Heart right ventricle (tissue), 16 donors: Measurements from ENCODE around the gene IL10RB. TPM values are rescaled to one million over a fixed set of nuclear protein-coding genes. Genes with fewer than 3 reads are reported as not detected.
A peak's percentile ranks its signal among the peaks of the same experiment; 100 is the strongest.

Experiments
- ATAC-seq, 8 donors: fragments of 200-7000 bp; cut with Tn5 transposase; one replicate each; pipeline ENCODE4 v1.9.1; 2020; ENCODE audit warnings: mild to moderate bottlenecking in 8 of 8, moderate library complexity in 8 of 8, moderate number of reproducible peaks in 1 of 8
- DNase-seq, 2 donors: peaks; one replicate each; pipeline ENCODE4 v3.0.0-alpha.2; 2020
- H3K27ac ChIP-seq, 10 donors: fragments of 200-600 bp; sonication (generic) in 2 of 10; one replicate each; pipeline versions ENCODE4 v1.5.0 to v1.8.0; 2020 to 2022; ENCODE audit warnings: mild to moderate bottlenecking in 3 of 10
- H3K27me3 ChIP-seq, 7 donors: fragments of 200-600 bp; one replicate each; pipeline ENCODE4 v1.8.0; 2021 to 2022; ENCODE audit warnings: mild to moderate bottlenecking in 2 of 7
- H3K36me3 ChIP-seq, 9 donors: fragments of 200-600 bp; sonication (generic) in 1 of 9; one replicate each; pipeline versions ENCODE4 v1.5.0 to v1.8.0; 2020 to 2022; ENCODE audit warnings: mild to moderate bottlenecking in 2 of 9
- H3K4me1 ChIP-seq, 9 donors: fragments of 200-600 bp; sonication (generic) in 1 of 9; one replicate each; pipeline versions ENCODE4 v1.5.0 to v1.8.0; 2020 to 2022; ENCODE audit warnings: mild to moderate bottlenecking in 4 of 9
- H3K4me3 ChIP-seq, 10 donors: fragments of 200-600 bp; sonication (generic) in 2 of 10; one replicate each; pipeline versions ENCODE4 v1.5.0 to v1.8.0; 2020 to 2022; ENCODE audit warnings: mild to moderate bottlenecking in 7 of 10, moderate library complexity in 2 of 10
- H3K9me3 ChIP-seq, 11 donors: fragments of 200-600 bp in 10 of 11; sonication (generic) in 2 of 11; one replicate each; pipeline versions ENCODE4 v1.5.0 to v1.8.0; 2013 to 2022; ENCODE audit warnings: mild to moderate bottlenecking in 2 of 11, control low read depth in 1 of 11, moderate library complexity in 1 of 11
- CTCF ChIP-seq, 9 donors: fragments of 200-600 bp; sonication (generic) in 2 of 9; IDR thresholded peaks; one replicate each; pipeline versions ENCODE4 v1.5.0 to v1.8.0; 2021 to 2022; ENCODE audit warnings: antibody characterized with exemption in 9 of 9, mild to moderate bottlenecking in 5 of 9, moderate library complexity in 1 of 9
- WGBS, 2 donors: extraction: QIAGEN DNeasy Blood & Tissue Kit; methylation state at CpG; one replicate each; pipeline ENCODE4 v1.1.7; 2013; ENCODE audit warnings: inconsistent platforms in 1 of 2; 5-methylcytosine and 5-hydroxymethylcytosine counted together
- intact Hi-C, 10 donors: fragments of 100-400 bp; cut with DNase I; formaldehyde crosslinking; loops; one replicate each; pipeline versions ENCODE4 v1.11.1 to v1.14.2; 2022
- polyA plus RNA-seq, 2 donors: library from polyadenylated mRNA; stranded (reverse); fragments of 200-250 nt; gene quantifications; one replicate each; pipeline ENCODE4 v1.2.3, GENCODE V29; 2013
- total RNA-seq, 10 donors: library from RNA; stranded (reverse); fragmentation: NEBNext Ultra II Directional in 3 of 10; extraction: Animal tissue kit (Norgen Biotek cat#: 25700) in 3 of 10; gene quantifications; one replicate each; pipeline versions ENCODE4 v1.2.1 to v1.2.4, GENCODE V29; 2021 to 2023
- donor health status: Arrhythmogenic right ventricular cardiomyopathy.
- donor health status: ischemic (EF 13 %, LVEDD 7.1; RV severe dilation, severe dysfunction).
- donor health status: healthy with polysubstance abuse.
- donor health status: DM: no; HTN: yes; CAD: no.
- donor health status: DM: no; HTN: no; CAD: no.
- donor health status: ischemic (EF 25% LVEDD 6.9; RV normal size, moderate dysfunction).
- donor health status: ischemic (EF 25% LVEDD 5.7; RV mildly dilated, moderate dysfunction).
- donor health status: healthy.
- donor health status: DM: yes; HTN: yes; CAD: no.
- donor health status: Ischemic cardiomyopathy.
- donor health status: ischemic (EF 35%, LVEDD 5.7; RV mildly dilated, moderate dysfunction).
- donor health status: nonischemic (EF 11% LVEDD 7.7; RV severe dilation, severe dysfunction).
- donor health status: DM: yes; HTN: yes; CAD: no.
- donor health status: PGD.
- donor health status: ischemic (EF 29% LVEDD 5.4; RV normal size, mild dysfunction).
- donor health status: nonischemic (EF 23%, LVEDD 6.1; RV moderate dilation, normal function).

The IL10RB gene
- total and polyA plus RNA-seq, 12 donors = 4.1 to 16.8 (median 7.2) TPM

DNA sequence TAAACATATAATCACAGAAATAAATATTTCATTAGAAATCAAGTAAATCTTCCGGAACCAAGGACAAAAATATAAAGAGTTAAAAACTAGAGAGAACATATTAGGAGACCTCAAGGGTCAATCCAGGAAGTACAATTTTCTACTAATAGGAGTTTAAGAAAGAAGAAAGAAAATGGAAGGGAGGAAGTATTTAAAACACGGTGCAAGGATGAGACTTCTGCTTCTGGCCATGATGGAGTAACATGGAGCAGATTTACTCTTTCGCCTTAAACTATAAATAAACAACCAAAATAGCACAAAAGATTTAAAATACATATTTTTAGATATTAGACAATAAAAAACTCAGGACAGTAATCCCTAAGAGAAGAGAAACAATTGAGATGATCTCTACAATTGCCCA is 46.0 kb downstream of the IL10RB start:
- no peaks in the 10 kb centered on the region for H3K36me3 ChIP-seq
- DNase-seq = no peak
- intact Hi-C loops = no loop called here
- H3K27me3 ChIP-seq = no peaks in the 10 kb centered on the region
- WGBS, 2 donors = 82 to 86% methylated on average over 3 of the region's 3 CpGs
- ATAC-seq = no peak
- H3K4me3 ChIP-seq = no peak overlapping the region
- peak overlapping the region in 1 of 10 donors; percentile 20 for H3K27ac ChIP-seq
- peaks cover 0 to 16% (median 0%) of the 10 kb centered on the region in 11 donors for H3K9me3 ChIP-seq
- TF ChIP-seq CTCF (IDR thresholded peaks at IDR 0.05) = no peak
- peaks cover 0 to 27% (median 0%) of the 10 kb centered on the region in 9 donors for H3K4me1 ChIP-seq

DNA sequence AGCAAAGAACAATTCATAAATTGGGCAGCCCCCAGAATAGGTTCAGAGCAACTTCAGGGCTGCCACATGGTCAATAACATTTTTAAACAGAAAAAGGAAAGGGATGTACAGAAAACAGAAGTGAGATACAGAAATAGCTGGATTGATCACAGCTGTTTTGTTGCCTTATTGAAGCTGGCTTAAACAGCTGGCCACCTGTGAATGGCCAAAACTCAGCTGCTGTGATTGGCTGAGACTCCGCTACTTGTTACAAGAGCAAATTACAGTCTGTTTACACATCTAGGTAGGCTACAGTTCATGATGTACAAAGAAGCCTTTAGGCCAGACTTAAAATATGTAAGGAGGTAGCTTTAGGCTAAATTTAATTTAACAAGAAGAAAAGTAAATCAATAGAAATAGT is 47.0 kb downstream of the IL10RB start:
- ATAC-seq (no peak), DNase-seq (no peak)
- intact Hi-C loops = no loop called here
- Histone ChIP-seq H3K4me3 (no peak overlapping the region), H3K27ac (no peak overlapping the region), H3K36me3 (no peaks in the 10 kb centered on the region), H3K27me3 (no peaks in the 10 kb centered on the region), H3K9me3 (peaks cover 0 to 16% (median 0%) of the 10 kb centered on the region in 11 donors), H3K4me1 (peaks cover 0 to 37% (median 0%) of the 10 kb centered on the region in 9 donors)
- no peak for TF ChIP-seq CTCF (IDR thresholded peaks at IDR 0.05)
- WGBS, 2 donors = 95 to 96% methylated on average over 1 of the region's 1 CpG

DNA sequence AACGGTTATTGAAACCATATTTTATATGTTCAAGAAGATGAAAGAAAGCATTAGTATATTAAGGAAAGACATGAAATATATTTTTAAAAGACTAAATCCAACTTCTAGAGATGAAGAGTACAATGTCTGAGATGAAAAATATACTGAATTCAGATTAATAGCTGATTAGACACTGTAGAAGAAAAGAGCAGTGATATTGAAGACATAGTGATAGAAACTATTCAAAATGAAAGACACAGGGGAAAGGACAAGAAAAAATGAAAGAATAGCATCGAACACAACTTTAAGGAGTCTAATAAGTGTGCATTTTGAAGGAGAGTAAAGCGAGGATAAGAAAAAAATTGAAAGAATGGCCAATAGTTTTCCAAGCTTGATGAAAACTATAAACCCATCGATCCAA is 47.4 kb downstream of the IL10RB start:
- Histone ChIP-seq H3K4me3 (no peak overlapping the region), H3K27ac (no peak overlapping the region), H3K9me3 (peaks cover 0 to 16% (median 0%) of the 10 kb centered on the region in 11 donors), H3K4me1 (peaks cover 0 to 35% (median 0%) of the 10 kb centered on the region in 9 donors), H3K27me3 (no peaks in the 10 kb centered on the region), H3K36me3 (no peaks in the 10 kb centered on the region)
- ATAC-seq = no peak
- DNase-seq = no peak
- intact Hi-C loops = no loop called here
- no peak for TF ChIP-seq CTCF (IDR thresholded peaks at IDR 0.05)
- 81 to 92% methylated on average over 4 of the region's 4 CpGs for WGBS, 2 donors

DNA sequence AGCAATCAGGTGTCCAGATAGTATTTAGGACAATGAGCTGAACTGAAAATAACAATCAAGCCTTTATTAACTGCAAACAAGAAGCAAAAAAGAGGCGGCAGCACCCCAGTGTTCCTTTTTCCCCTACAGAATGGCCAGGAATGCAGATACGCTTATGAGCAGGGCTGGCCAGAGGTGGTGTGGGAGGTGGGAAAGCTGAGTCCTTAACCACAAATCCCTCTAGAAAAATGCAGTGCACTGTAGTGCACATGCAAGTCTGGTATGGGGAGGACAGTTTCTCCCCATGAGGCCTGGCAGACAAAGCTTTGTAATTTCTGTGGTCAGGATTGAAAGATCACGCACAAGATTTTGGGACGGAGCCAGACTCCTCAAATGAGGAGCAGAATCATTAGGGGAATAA is 47.9 kb downstream of the IL10RB start:
- no peak overlapping the region for H3K27ac ChIP-seq
- TF ChIP-seq CTCF (IDR thresholded peaks at IDR 0.05) = no peak
- no peak for DNase-seq
- no peaks in the 10 kb centered on the region for H3K27me3 ChIP-seq
- no peak for ATAC-seq
- intact Hi-C loops = no loop called here
- peaks cover 0 to 16% (median 0%) of the 10 kb centered on the region in 11 donors for H3K9me3 ChIP-seq
- peaks cover 0 to 30% (median 0%) of the 10 kb centered on the region in 9 donors for H3K4me1 ChIP-seq
- WGBS, 2 donors = 81 to 82% methylated on average over 4 of the region's 4 CpGs
- H3K4me3 ChIP-seq = no peak overlapping the region
- H3K36me3 ChIP-seq = no peaks in the 10 kb centered on the region
